Measurements from ENCODE around the gene APC. TPM values are rescaled to one million over a fixed set of nuclear protein-coding genes. Genes with fewer than 3 reads are reported as not detected.

APC gene
- 10 to 100 TPM; 28.6 to 33.6 TPM for total RNA-seq

GRCh38 chr5:112737463-112738190, at the start of gene APC:
Gene APC, plus strand, starts transcription at chr5:112737885. Its CDS starts 17,006 bp downstream, at chr5:112754891.
- no peaks in the 10 kb centered on the region for H3K9me3 Mint-ChIP-seq
- H3K27me3 Mint-ChIP-seq = no peaks in the 10 kb centered on the region
- POLR2A ChIA-PET = interaction anchor here (0.8 to 2.0 kb wide), 3 partner anchors 30 to 239 kb away, joined by 3 to 6 read pairs (median 3); partner anchors contain the start of gene DCP2
- H3K4me1 Mint-ChIP-seq = peaks cover 11% of the 10 kb centered on the region
- H3K27ac Mint-ChIP-seq = peak within 1 kb of the TSS; percentile 82
- peaks cover 3% of the 10 kb centered on the region for H3K36me3 Mint-ChIP-seq
- DNase-seq = peak; percentile 83
- peak; percentile 100 for ATAC-seq (ENCODE audit: low read depth)
- peak within 1 kb of the TSS; percentile 89 for H3K4me3 Mint-ChIP-seq

- Mint-ChIP-seq H3K27ac (no peak overlapping the region), H3K4me1 (peaks cover 3% of the 10 kb centered on the region), H3K36me3 (no peaks in the 10 kb centered on the region), H3K27me3 (peaks cover 23% of the 10 kb centered on the region), H3K9me3 (no peaks in the 10 kb centered on the region), H3K4me3 (no peak overlapping the region)
- ATAC-seq (ENCODE audit: low read depth) (no peak), DNase-seq (no peak)
- POLR2A ChIA-PET = no interaction called here
These were observed 48.4 kb upstream of the APC start for GRCh38 chr5:112689155-112689909.

DNA sequence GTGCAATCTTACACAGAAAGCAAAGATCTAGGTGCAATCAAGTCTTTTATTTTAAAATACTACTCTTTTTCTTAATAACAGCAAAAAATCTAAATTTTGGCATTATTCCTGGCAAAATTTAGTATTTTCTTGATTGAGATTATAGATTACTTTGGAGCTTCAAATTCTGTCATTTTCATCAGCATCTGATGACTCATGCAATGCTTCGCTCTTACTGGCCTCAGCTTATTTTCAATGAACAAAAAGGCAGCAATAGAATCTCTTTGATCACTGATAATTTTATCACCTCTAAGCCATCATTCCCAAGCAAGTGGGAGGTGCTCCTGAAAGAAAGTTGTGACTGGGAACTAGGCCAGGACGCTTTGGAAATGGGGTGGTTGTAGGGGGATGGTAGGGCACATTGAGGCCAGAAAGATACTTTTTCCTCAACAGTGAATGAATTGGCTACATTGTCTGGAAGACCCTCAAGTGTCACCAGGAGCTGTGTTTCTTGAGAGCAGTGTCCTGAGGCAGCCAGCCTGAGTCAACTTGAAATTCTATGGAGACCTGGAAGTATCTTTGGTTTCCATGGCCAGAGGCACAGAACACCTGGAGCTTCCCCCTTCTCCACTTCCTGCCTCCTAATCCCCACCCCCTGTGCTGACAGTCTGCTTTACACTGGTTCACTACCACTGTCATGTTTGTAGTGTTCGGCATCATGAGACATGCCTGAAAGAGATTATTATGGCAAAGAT, 46.9 kb upstream of the APC start:
- POLR2A ChIA-PET = no interaction called here
- Mint-ChIP-seq H3K27ac (no peak overlapping the region), H3K9me3 (no peaks in the 10 kb centered on the region), H3K4me3 (no peak overlapping the region), H3K36me3 (no peaks in the 10 kb centered on the region), H3K27me3 (peaks cover 28% of the 10 kb centered on the region), H3K4me1 (peaks cover 4% of the 10 kb centered on the region)
- DNase-seq (no peak), ATAC-seq (ENCODE audit: low read depth) (no peak)

- Mint-ChIP-seq H3K27me3 (peaks cover 28% of the 10 kb centered on the region), H3K9me3 (no peaks in the 10 kb centered on the region), H3K4me1 (peaks cover 4% of the 10 kb centered on the region), H3K36me3 (no peaks in the 10 kb centered on the region), H3K4me3 (no peak overlapping the region), H3K27ac (no peak overlapping the region)
- ATAC-seq (ENCODE audit: low read depth) (no peak), DNase-seq (no peak)
- POLR2A ChIA-PET = interaction anchor here (1.1 kb wide), 1 partner anchor 230 kb away, joined by 3 read pairs; no protein-coding TSS in a partner anchor
These were observed 46.4 kb upstream of the APC start for GRCh38 chr5:112691339-112691680.

- H3K9me3 Mint-ChIP-seq = no peaks in the 10 kb centered on the region
- H3K27ac Mint-ChIP-seq = no peak overlapping the region
- no peak for DNase-seq
- H3K27me3 Mint-ChIP-seq = peaks cover 26% of the 10 kb centered on the region
- POLR2A ChIA-PET = interaction anchor here (1.1 kb wide), 1 partner anchor 230 kb away, joined by 3 read pairs; no protein-coding TSS in a partner anchor
- H3K36me3 Mint-ChIP-seq = no peaks in the 10 kb centered on the region
- no peak for ATAC-seq (ENCODE audit: low read depth)
- peaks cover 4% of the 10 kb centered on the region for H3K4me1 Mint-ChIP-seq
- no peak overlapping the region for H3K4me3 Mint-ChIP-seq
These were observed 45.9 kb upstream of the APC start for GRCh38 chr5:112691758-112692157.

DNA sequence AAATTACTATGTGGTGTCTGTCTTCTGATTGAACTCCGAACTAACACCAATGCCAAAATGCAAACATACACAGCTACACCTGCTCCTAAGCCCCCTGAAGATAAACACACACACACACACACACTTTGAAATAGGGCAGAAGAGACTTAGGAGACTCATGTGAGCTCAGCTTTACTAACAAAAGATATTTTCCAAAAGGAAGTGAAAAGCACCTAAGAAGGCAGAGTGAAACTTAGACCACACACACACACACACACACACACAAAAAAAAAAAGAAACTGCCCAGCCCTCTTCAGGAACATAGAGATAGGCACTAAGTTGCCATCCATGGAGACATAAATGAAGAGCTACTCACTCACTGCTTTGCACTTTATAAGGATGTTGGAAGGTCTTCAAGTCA, 45.2 kb upstream of the APC start:
- no peak overlapping the region for H3K27ac Mint-ChIP-seq

GRCh38 chr5:112693301-112693700, 44.4 kb upstream of the APC start:
- POLR2A ChIA-PET = no interaction called here
- peaks cover 26% of the 10 kb centered on the region for H3K27me3 Mint-ChIP-seq
- no peaks in the 10 kb centered on the region for H3K9me3 Mint-ChIP-seq
- no peak overlapping the region for H3K27ac Mint-ChIP-seq
- no peak overlapping the region for H3K4me3 Mint-ChIP-seq
- H3K36me3 Mint-ChIP-seq = no peaks in the 10 kb centered on the region
- H3K4me1 Mint-ChIP-seq = peaks cover 4% of the 10 kb centered on the region
- DNase-seq (no peak), ATAC-seq (ENCODE audit: low read depth) (no peak)

More for the DNA sequence above, 45.2 kb upstream of the APC start:
- POLR2A ChIA-PET = interaction anchor here (1.1 kb wide), 1 partner anchor 229 kb away, joined by 3 read pairs; no protein-coding TSS in a partner anchor
- Mint-ChIP-seq H3K36me3 (no peaks in the 10 kb centered on the region), H3K9me3 (no peaks in the 10 kb centered on the region), H3K27me3 (peaks cover 26% of the 10 kb centered on the region), H3K4me3 (no peak overlapping the region), H3K4me1 (peaks cover 4% of the 10 kb centered on the region)
- ATAC-seq (ENCODE audit: low read depth) (no peak), DNase-seq (no peak)

DNA sequence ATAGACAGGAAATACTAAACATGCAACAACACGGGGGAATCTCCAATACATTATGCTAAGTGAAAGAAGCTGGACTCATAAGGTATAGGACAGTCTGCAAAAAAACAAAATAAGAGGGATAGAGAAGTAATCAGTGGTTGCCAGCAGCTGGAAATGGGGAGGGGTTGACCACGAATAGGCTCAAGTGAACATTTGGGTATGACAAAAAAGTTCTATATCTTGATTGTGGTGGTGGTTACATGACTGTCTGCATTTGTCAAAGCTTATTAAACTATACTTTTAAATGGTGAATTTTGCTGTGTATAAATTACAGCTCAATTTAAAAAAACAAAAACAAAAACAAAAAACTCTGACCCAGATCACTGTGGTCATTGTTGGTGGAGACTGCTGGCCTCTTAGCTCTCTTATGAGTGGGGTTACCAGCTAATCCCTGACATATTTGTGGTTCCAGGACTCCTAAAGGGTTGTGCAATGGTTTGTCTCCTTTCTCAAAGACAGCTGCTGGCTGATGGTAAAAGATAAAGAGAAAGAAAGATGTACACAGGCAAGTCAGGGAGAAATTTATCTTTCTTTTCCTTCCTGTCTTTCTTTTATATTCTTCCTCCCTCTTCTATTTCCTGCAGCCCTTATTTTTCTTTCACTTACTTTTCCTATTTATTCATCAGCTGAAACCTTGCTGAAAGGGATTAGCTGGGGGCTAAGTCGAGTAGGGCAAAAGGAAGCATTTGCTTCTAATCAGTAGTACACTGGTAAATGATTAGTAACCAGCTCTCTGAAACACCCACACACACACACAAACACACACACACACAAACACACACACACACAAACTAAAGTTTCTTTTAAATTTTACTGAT, 42.6 kb upstream of the APC start:
- H3K27me3 Mint-ChIP-seq = peaks cover 25% of the 10 kb centered on the region
- no peaks in the 10 kb centered on the region for H3K36me3 Mint-ChIP-seq
- H3K4me1 Mint-ChIP-seq = peaks cover 4% of the 10 kb centered on the region

DNA sequence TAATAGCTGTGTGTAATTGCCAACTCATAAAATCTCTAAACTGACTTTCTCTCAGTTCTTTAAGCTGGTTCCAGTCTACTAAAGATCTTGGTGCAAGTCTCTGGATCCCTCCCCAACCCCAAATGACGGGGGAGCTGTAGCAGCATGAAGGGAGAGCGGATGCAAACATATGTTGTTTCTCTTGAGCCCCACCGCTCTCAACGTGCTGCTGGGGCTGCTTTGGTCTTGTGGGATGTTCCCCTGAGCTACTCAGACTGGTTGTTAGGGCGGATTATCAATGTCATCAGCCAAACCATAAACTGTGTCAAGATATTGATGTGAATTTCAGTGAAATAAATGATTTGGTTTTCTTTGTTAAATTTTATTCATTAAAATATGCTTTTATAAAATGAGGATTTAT, 40.9 kb upstream of the APC start:
- peaks cover 4% of the 10 kb centered on the region for H3K4me1 Mint-ChIP-seq
- POLR2A ChIA-PET = no interaction called here
- no peaks in the 10 kb centered on the region for H3K9me3 Mint-ChIP-seq
- ATAC-seq (ENCODE audit: low read depth) (no peak), DNase-seq (no peak)
- H3K27me3 Mint-ChIP-seq = peaks cover 22% of the 10 kb centered on the region
- no peak overlapping the region for H3K27ac Mint-ChIP-seq
- H3K36me3 Mint-ChIP-seq = no peaks in the 10 kb centered on the region
- H3K4me3 Mint-ChIP-seq = no peak overlapping the region

More for the DNA sequence above, 42.6 kb upstream of the APC start:
- ATAC-seq (ENCODE audit: low read depth) (no peak), DNase-seq (no peak)
- Mint-ChIP-seq H3K9me3 (no peaks in the 10 kb centered on the region), H3K27ac (no peak overlapping the region), H3K4me3 (no peak overlapping the region)
- POLR2A ChIA-PET = no interaction called here

- POLR2A ChIA-PET = no interaction called here
These were observed 40.4 kb upstream of the APC start for GRCh38 chr5:112697322-112697721.

DNA sequence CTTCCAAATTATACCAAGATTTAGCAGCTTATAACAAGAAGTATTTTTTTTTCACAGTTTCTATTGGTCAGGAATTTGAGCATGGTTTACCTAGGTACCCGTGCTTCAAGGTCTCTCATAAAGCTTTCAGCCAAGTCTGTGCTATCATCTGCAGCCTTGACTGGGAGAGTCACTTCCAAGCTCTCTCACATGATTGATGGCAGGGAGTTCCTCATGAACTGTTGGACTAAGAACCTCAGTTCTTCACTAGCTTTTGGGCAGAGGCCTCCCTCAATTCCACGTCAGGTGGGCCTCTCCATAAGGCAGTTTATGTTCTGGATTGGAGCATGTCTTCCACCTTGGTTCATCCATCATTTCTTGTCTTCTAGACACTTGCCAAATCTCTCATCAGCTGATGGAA, 39.9 kb upstream of the APC start:
- DNase-seq = no peak
- Mint-ChIP-seq H3K27me3 (peaks cover 21% of the 10 kb centered on the region), H3K36me3 (no peaks in the 10 kb centered on the region)

More at GRCh38 chr5:112697322-112697721, 40.4 kb upstream of the APC start:
- DNase-seq (no peak), ATAC-seq (ENCODE audit: low read depth) (no peak)
- Mint-ChIP-seq H3K27ac (no peak overlapping the region), H3K36me3 (no peaks in the 10 kb centered on the region), H3K27me3 (peaks cover 22% of the 10 kb centered on the region), H3K4me3 (no peak overlapping the region), H3K9me3 (no peaks in the 10 kb centered on the region), H3K4me1 (peaks cover 4% of the 10 kb centered on the region)

DNA sequence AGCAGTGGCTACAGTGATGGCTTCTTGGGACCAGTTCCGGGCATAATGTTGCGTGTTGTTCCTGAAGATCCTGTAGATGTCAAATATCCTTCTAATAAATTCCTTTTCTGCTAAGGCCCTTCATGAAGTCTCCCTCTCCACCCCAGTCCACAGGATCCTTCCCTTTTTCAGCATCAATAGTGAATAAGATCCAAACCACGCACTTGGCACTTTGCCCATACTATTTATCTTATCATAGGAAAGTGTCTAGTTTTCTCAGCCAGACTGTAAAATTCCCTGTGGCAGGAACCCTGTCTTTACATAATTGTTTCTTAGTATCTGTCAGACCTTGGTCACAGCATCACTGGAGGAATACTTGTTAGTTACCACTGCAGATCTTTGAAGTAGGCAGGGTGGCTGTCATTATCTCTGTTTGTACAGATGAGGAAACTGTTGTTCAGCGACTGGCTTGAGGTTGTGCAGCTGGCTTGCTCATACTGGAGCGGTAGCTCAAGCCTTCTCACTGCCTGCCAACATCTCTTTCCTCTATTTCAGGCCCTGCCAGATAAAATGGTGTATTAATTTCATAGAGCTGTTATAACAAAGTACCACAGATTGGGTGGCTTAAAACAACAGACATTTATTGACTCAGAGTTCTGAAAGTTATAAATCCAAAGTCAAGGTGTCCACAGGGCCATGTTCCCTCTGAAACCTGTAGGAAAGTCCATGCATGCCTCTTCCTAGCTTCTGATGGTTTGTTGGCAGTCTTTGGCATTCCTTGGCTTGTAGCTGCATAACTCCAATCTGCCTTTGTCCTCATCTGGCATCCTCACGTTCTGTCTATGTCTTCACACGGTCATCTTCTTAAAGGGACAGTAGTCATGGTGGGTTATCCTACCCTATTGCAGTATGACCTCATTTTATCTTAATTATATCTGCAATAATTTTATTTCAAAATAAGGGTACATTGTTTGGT, 33.5 kb upstream of the APC start:
- Mint-ChIP-seq H3K27ac (no peak overlapping the region), H3K4me3 (no peak overlapping the region), H3K9me3 (no peaks in the 10 kb centered on the region), H3K4me1 (peaks cover 24% of the 10 kb centered on the region), H3K27me3 (peaks cover 5% of the 10 kb centered on the region), H3K36me3 (peaks cover 3% of the 10 kb centered on the region)
- DNase-seq = no peak
- POLR2A ChIA-PET = no interaction called here
- ATAC-seq (ENCODE audit: low read depth) = no peak

More for the DNA sequence above, 39.9 kb upstream of the APC start:
- H3K4me3 Mint-ChIP-seq = no peak overlapping the region
- no peak for ATAC-seq (ENCODE audit: low read depth)
- no peaks in the 10 kb centered on the region for H3K9me3 Mint-ChIP-seq
- H3K27ac Mint-ChIP-seq = no peak overlapping the region
- POLR2A ChIA-PET = no interaction called here
- H3K4me1 Mint-ChIP-seq = peaks cover 1% of the 10 kb centered on the region
